AG08396 (cell line): ENCODE measurements around the gene MRPL34.
"Not testable (repeated sequence)": the region's sequence is repeated elsewhere in the genome, so short reads cannot be mapped to it uniquely, and the experiment has no call there.

Experiments
- DNase-seq: peaks from one replicate; pipeline ENCODE4 v3.0.0; 2012; ENCODE audit warnings: low spot score, mixed read lengths

Gene MRPL34

GRCh38 chr19:17285415-17286135 lies 20.1 kb upstream of the MRPL34 start:
- DNase-seq = no peak

- no peak for DNase-seq
Observed at GRCh38 chr19:17286263-17286662, 19.4 kb upstream of the MRPL34 start.

GRCh38 chr19:17286752-17287151 lies 18.9 kb upstream of the MRPL34 start:
- DNase-seq = no peak

DNA sequence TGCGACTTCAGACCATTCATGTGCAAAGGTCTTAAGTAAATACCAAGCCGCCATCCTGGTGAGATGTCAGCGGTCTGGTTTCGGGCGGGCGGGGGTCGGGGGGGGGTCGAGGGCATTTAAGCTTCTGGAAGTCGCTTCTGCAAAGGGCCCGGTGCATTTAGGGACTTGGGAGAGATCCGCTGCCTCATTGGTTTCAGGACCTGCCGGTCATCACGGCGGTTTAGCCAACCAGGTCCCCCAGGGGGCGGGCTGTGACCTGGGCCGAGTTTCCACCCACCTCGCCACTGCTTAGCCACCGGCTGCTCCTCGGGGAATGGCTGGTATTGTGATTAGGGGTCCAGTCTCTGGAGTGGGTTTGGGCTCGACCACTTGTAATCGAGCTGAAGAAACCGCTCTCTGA lies 16.2 kb upstream of the MRPL34 start:
- DNase-seq = peak; percentile 95

- DNase-seq = peak; percentile 96
Observed at GRCh38 chr19:17292301-17293074, 13.2 kb upstream of the MRPL34 start.

GRCh38 chr19:17293605-17294004 lies 12.1 kb upstream of the MRPL34 start:
- DNase-seq = no peak

DNA sequence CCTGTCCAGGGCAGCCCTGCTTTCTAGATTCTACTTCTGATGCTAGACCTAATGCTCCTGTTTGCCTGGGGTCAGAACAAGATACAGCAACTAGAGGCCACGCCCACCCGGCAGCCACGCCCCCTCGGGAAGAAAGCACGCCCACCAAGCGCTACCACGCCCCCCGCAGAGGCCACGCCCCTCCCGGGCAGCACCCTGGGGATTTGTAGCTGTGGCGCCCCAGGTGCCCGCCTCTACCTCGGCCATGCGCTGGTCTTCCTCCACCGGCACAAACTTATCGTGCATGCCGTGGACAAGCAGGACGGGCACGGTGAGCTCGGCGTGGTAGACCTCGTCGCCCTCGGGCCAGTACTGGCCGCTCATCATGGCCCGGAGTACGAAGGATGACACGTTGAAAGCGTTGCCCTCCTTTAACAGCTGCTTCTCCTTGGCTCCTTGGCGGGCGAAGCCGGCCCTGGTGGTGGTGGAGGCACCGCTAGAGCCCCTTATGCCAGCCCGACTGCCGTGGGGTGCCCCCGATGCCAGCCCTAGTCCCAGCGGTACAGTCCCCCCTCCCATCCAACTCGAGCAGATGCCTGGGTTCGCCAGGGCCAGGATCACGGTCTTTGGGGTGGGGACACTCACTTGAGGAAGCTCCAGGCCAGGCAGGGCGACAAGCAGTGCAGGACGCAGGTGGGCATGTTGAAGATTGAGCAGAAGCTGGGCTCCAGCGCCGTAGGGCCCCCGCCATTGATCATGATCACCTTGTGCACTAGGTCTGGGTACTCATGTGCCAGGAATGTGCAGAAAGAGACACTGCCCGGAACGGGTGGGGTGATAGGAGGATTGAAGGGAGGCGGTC lies 11.4 kb upstream of the MRPL34 start:
- peak; percentile 69 for DNase-seq

DNA sequence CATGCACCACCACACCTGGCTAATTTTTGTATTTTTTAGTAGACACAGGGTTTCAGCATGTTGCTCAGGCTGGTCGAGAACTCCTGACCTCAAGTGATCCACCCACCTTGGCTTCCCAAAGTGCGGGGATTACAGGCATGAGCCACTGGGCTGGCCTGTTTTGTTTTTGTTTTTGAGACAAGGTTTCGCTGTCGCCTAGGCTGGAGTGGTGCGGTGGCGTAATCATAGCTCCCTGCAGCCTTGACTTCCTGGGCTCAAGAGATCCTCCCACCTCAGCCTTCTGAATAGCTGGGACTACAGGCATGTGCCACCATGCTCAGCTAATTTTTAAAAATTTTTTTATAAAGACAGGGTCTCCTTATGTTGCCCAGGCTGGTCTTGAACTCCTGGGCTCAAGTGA lies 10.1 kb upstream of the MRPL34 start:
- DNase-seq = not testable (repeated sequence)

DNA sequence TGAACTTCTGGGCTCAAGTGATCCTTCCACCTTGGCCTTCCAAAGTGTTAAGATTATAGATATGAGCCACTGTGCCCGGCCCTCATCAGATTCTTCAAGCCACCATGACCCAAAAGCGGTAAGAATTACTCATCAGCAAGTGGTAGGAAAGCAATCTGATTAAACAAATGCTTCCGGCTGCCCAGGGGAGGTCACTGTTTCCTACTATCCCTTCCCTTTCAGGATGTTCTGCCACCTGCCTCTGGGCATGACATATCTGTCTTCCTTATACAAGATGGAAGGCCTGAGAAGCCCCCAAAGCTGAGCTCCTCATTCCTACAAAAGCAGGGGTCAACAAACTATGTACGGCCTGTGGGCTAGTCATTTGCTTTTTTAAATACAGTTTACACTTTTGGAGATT lies 9.4 kb upstream of the MRPL34 start:
- peak; percentile 64 for DNase-seq

GRCh38 chr19:17296976-17297375 lies 8.7 kb upstream of the MRPL34 start:
- no peak for DNase-seq

GRCh38 chr19:17300992-17301619 lies 4.6 kb upstream of the MRPL34 start:
- no peak for DNase-seq

DNA sequence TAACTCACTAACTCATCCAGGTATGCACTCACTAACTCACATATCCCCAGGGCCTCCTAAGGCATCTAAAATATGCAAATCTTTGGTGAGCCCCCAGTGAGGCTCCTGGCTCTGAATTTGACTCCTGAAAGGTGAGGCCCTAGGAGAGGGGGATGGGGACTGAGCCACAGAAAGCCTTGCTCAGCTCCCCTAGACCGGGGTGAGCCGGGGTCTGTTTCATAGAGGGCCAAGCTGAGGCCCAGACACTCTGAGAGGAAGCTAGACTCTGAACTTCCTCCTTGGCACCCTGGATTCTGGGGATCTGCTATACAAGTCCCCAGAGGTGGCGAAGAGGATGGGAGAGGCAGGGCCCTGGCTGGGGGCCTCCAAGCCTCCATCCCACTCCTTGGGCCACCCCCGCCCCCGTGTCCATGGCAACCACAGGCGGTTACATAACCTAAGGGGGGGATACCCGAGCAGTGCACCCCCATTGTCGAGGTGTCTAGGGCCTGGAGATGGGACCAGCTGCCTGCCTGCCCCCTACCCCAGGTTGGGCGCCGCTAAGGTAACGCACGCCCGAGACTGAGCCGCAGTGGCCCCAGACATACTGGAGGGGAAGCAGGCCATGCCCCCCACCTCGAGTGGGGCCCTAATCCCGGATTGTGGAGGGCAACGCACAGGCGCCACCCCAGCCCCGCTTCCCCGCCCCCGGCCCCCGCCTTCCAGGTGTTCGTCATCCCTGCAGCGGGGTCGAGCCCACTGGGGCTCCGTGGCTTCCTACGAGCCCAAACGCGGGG lies 3.1 kb upstream of the MRPL34 start:
- no peak for DNase-seq

DNA sequence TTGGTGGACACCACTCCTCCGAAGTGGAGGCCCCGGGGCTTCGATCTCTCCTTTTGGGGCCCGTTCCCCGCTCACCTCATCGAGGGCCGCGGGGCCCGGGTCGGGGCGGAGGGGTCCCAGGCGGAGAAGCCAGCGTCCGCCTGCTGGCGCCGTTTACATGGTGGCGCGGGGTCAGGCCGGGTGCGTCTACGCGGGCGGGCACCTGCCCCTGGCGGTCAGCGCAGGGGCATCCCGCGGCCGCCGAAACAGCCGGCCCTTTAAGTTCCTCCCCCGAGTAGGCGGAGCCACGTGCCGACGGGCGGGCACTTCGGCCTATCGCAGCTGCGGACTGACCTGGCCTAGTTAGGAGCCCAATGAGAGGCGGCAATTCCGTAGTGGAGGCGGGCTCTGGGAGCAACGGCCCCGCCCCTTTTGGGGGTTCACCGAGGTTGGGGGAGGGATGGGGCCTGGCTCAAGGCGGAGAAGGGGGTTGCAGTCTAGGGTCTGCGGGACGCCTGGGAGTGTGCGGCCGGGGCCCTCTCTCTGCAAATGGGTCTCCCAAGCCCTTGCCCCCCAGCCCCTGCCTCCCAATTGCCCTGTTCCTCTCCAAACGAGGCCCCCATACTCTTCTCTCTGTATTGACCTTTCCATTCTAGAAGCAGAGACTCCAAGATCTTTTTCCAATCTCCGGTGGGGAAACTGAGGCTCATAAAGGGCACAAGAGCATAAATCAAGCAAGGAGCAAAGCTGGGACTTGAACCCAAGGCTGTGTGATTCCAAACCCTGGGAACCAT lies 2.3 kb upstream of the MRPL34 start, which contains the start of gene ABHD8:
ABHD8 (minus strand) TSS at position 259 of the 773 bp plus-strand sequence. CDS start 1,809 bp downstream, outside the sequence.
- peak; percentile 98 for DNase-seq

DNA sequence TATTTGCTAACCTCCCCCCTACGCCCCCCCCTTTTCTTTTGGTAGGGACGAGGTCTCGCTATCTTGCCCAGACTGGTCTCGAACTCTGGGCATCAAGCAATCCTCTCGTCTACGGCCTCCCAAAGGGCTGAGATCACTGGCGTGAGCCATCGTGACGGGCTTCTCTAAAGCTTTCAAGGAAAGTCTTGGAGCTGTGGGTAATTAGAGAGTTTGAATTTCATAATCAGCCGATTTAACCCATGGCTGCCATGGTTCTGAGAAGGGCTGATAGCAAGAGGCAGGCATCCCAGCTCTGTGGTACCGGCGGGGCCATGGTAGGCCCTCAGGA lies 1.8 kb upstream of the MRPL34 start:
- DNase-seq = no peak

- no peak for DNase-seq
Observed at GRCh38 chr19:17304386-17305215, 1.1 kb upstream of the MRPL34 start.

- DNase-seq = no peak
Observed at GRCh38 chr19:17305216-17305516, 506 bp upstream of the MRPL34 start.

DNA sequence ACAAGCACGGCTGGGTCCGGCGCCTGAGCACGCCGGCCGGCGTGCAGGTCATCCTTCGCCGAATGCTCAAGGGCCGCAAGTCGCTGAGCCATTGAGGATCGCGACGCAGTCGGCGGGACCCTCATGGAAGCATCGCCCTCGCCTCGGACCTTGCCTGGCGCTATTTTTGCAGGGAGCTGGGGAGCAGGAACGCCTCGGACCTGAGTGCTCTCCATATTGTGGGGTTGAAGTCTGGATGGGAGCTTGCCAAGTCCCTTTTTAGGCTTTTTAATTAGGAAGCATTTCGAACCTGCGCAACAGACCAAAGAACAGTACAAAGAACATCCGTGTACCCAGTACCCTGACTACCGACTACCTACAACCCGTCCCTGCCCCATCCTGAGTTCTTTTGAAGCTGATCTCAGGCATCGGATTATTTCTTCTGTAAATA lies 628 bp downstream of the MRPL34 start:
- DNase-seq = no peak

- DNase-seq = no peak
Observed at GRCh38 chr19:17307876-17308377, 2.3 kb downstream of the MRPL34 start.

GRCh38 chr19:17309198-17309964 lies 3.7 kb downstream of the MRPL34 start, which contains the start of gene DDA1:
DDA1 (plus strand) TSS chr19:17309563; CDS start chr19:17309655, 92 bp downstream.
- peak; percentile 97 for DNase-seq
